ENCODE measurements around the gene FRMD4A.

GRCh38 chr10:13911821-13912520, 418.8 kb downstream of the FRMD4A start:
- TF ChIP-seq CTCF (conservative IDR thresholded peaks at IDR 0.05; ENCODE audit: low read length) (no peak), EZH2phosphoT487 (IDR thresholded peaks at IDR 0.05; ENCODE audit: borderline replicate concordance, low read depth, low read length) (no peak)
